Measurements from ENCODE around the gene DNAJC15. TPM values are rescaled to one million over a fixed set of nuclear protein-coding genes. Genes with fewer than 3 reads are reported as not detected.

Gene DNAJC15
- total and polyA plus RNA-seq, 2 of the 4 experiments (the other 2 are of a cell fraction), result 7.0 to 22.0 TPM

DNA sequence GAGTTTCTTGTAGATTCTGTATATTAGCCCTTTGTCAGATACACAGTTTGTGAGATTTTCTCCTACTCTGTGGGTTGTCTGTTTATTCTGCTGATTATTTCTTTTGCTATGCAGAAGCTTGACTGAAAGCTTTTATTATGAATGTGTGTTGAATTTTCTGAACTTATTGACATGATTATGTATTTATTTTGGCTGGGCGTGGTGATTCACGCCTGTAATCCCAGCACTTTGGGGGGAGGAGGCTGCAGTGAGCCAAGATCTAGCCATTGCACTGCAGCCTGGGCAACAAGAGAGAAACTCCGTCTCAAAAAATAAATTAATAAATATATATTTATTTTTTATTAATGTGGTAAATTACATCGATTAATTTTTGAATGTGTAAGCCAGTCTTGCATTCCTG lies 78.9 kb downstream of the DNAJC15 start:
- Histone ChIP-seq H2AFZ (replicated peaks; ENCODE audit: low read length, poor library complexity) (no peak overlapping the region), H2BK5ac (ENCODE audit: low read depth, low read length, poor library complexity, severe bottlenecking) (no peak overlapping the region), H3K27ac (ENCODE audit: insufficient read depth, low read length) (no peak overlapping the region), H3K56ac (ENCODE audit: extremely low read depth, insufficient read depth, low read length) (no peak overlapping the region), H2AK9ac (replicated peaks; ENCODE audit: low read depth, low read length, poor library complexity) (no peak overlapping the region), H3K4me2 (ENCODE audit: low read depth, low read length) (no peak overlapping the region), H2BK20ac (ENCODE audit: low read depth, low read length) (no peak overlapping the region), H2AK5ac (ENCODE audit: low read depth, low read length) (no peak overlapping the region), H4K5ac (ENCODE audit: low read depth, low read length) (no peak overlapping the region), H3K9ac (ENCODE audit: low read depth, low read length) (no peak overlapping the region), H3K18ac (ENCODE audit: low read depth, low read length) (no peak overlapping the region), H3K4me3 (ENCODE audit: insufficient read depth, low read depth, low read length) (no peak overlapping the region), H3K9me3 (ENCODE audit: control insufficient read depth, insufficient read depth, low read length) (no peaks in the 10 kb centered on the region; the same call in 1 of the 2 replicates), H3K9me1 (ENCODE audit: insufficient read depth, low read length) (no peaks in the 10 kb centered on the region), H2BK120ac (ENCODE audit: low read depth, low read length) (no peak overlapping the region), H3K14ac (replicated peaks; ENCODE audit: low read depth, low read length) (no peak overlapping the region), H4K91ac (ENCODE audit: insufficient read depth, low read depth, low read length) (no peak overlapping the region), H3K27me3 (ENCODE audit: control insufficient read depth, insufficient read depth, low read length) (no peaks in the 10 kb centered on the region), H4K20me1 (ENCODE audit: insufficient read depth, low read length) (no peaks in the 10 kb centered on the region), H4K8ac (ENCODE audit: low read depth in 2 of 2, low read length in 2 of 2) (no peak overlapping the region), H2BK15ac (ENCODE audit: low read depth, low read length) (no peak overlapping the region), H3K23ac (ENCODE audit: low read depth, low read length) (no peak overlapping the region), H3K36me3 (ENCODE audit: control insufficient read depth, insufficient read depth, low read length) (no peaks in the 10 kb centered on the region), H3K4ac (ENCODE audit: low read depth, low read length) (no peak overlapping the region), H3K4me1 (ENCODE audit: control insufficient read depth, insufficient read depth, low read length) (no peaks in the 10 kb centered on the region; the same call in none of the 2 replicates), H3K79me1 (ENCODE audit: low read depth in 1 of 2, low read length in 2 of 2) (peaks cover 10 to 21% of the 10 kb centered on the region in 2 experiments)
- intact Hi-C loops (cut with micrococcal nuclease) (no loop called here), dilution Hi-C loops (cut with HindIII; ENCODE audit: low sequenced_read_pairs, unreplicated experiment) (no loop called here), in situ Hi-C loops (cut with MboI; ENCODE audit: low sequenced_read_pairs) (no loop called here)
- ChIA-PET CTCF (no interaction called here), POLR2A (ENCODE audit: unreplicated experiment) (no interaction called here)
- DNase-seq (no peak), ATAC-seq (ENCODE audit: low read depth) (no peak)
- WGBS, 2 experiments (ENCODE audit: extremely low coverage in 2 of 2, insufficient read length in 1 of 2), result no CpG with 5 or more reads among the region's 4 CpGs
- TF ChIP-seq MAZ (IDR thresholded peaks at IDR 0.05; ENCODE audit: borderline replicate concordance, low read depth, low read length) (no peak), SMC3 (IDR thresholded peaks at IDR 0.05; ENCODE audit: low read depth, low read length) (no peak), NFE2L2 (IDR thresholded peaks at IDR 0.05; ENCODE audit: low read depth, low read length) (no peak), CEBPB (IDR thresholded peaks at IDR 0.05; ENCODE audit: low read depth, low read length) (no peak), FOS (IDR thresholded peaks at IDR 0.05; ENCODE audit: low read depth, low read length) (no peak), MAFK (IDR thresholded peaks at IDR 0.05; ENCODE audit: low read depth, low read length) (no peak)
- TF ChIP-seq, protein P1, sequence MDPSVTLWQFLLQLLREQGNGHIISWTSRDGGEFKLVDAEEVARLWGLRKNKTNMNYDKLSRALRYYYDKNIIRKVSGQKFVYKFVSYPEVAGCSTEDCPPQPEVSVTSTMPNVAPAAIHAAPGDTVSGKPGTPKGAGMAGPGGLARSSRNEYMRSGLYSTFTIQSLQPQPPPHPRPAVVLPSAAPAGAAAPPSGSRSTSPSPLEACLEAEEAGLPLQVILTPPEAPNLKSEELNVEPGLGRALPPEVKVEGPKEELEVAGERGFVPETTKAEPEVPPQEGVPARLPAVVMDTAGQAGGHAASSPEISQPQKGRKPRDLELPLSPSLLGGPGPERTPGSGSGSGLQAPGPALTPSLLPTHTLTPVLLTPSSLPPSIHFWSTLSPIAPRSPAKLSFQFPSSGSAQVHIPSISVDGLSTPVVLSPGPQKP (IDR thresholded peaks at IDR 0.05; ENCODE audit: borderline replicate concordance, low read depth, low read length), result no peak
- no TSS peak for BruUV-seq (replicated peaks)
